Measurements from ENCODE around the gene IL1RAP. TPM values are rescaled to one million over a fixed set of nuclear protein-coding genes. Genes with fewer than 3 reads are reported as not detected.

The IL1RAP gene
- total and polyA plus RNA-seq, 8 donors: 0.76 to 54.8 (median 6.3) TPM; not detected in 2

GRCh38 chr3:190601622-190602021, 87.7 kb downstream of the IL1RAP start:
- H3K36me3 ChIP-seq: peaks cover 0 to 18% (median 15%) of the 10 kb centered on the region in 4 donors
- no peak for DNase-seq
- H3K4me1 ChIP-seq: no peaks in the 10 kb centered on the region
- no peak for TF ChIP-seq EP300 (IDR thresholded peaks at IDR 0.05)
- TF ChIP-seq CTCF (IDR thresholded peaks at IDR 0.05): no peak
- TF ChIP-seq POLR2A (IDR thresholded peaks at IDR 0.05): no peak
- TF ChIP-seq POLR2AphosphoS5 (IDR thresholded peaks at IDR 0.05): no peak
- no peak overlapping the region for H3K27ac ChIP-seq
- 60 to 81% (median 70%) methylated on average over 5 of the region's 5 CpGs for WGBS, 5 donors
- H3K4me3 ChIP-seq: no peak overlapping the region
- no peaks in the 10 kb centered on the region for H3K9me3 ChIP-seq
- no peaks in the 10 kb centered on the region for H3K27me3 ChIP-seq
- intact Hi-C loops (cut with DNase I; ENCODE audit: low total_unique reads): no loop called here

- Histone ChIP-seq H3K4me3 (no peak overlapping the region), H3K27ac (no peak overlapping the region), H3K27me3 (no peaks in the 10 kb centered on the region), H3K36me3 (peaks cover 0 to 18% (median 15%) of the 10 kb centered on the region in 4 donors), H3K9me3 (no peaks in the 10 kb centered on the region), H3K4me1 (no peaks in the 10 kb centered on the region)
- no peak for TF ChIP-seq CTCF (IDR thresholded peaks at IDR 0.05)
- no peak for TF ChIP-seq POLR2A (IDR thresholded peaks at IDR 0.05)
- WGBS, 5 donors: 43 to 52% (median 47%) methylated on average over 4 of the region's 4 CpGs
- no peak for DNase-seq
- intact Hi-C loops (cut with DNase I; ENCODE audit: low total_unique reads): no loop called here
These were observed 91.5 kb downstream of the IL1RAP start for GRCh38 chr3:190605385-190605784.

GRCh38 chr3:190606596-190606995, 92.7 kb downstream of the IL1RAP start:
- no peaks in the 10 kb centered on the region for H3K9me3 ChIP-seq
- peaks cover 0 to 18% (median 15%) of the 10 kb centered on the region in 4 donors for H3K36me3 ChIP-seq
- H3K27me3 ChIP-seq: no peaks in the 10 kb centered on the region
- DNase-seq: no peak
- TF ChIP-seq POLR2A (IDR thresholded peaks at IDR 0.05) (no peak), POLR2AphosphoS5 (IDR thresholded peaks at IDR 0.05) (no peak), CTCF (IDR thresholded peaks at IDR 0.05) (no peak), EP300 (IDR thresholded peaks at IDR 0.05) (no peak)
- no peak overlapping the region for H3K27ac ChIP-seq
- intact Hi-C loops (cut with DNase I; ENCODE audit: low total_unique reads): no loop called here
- no peak overlapping the region for H3K4me3 ChIP-seq
- no peaks in the 10 kb centered on the region for H3K4me1 ChIP-seq
- WGBS, 5 donors: 61 to 86% (median 66%) methylated on average over 3 of the region's 3 CpGs

GRCh38 chr3:190607021-190607420, 93.1 kb downstream of the IL1RAP start:
- H3K27ac ChIP-seq: no peak overlapping the region
- no peak overlapping the region for H3K4me3 ChIP-seq
- no peak for TF ChIP-seq CTCF (IDR thresholded peaks at IDR 0.05)
- TF ChIP-seq POLR2AphosphoS5 (IDR thresholded peaks at IDR 0.05): no peak
- no peak for TF ChIP-seq EP300 (IDR thresholded peaks at IDR 0.05)
- TF ChIP-seq POLR2A (IDR thresholded peaks at IDR 0.05): no peak
- intact Hi-C loops (cut with DNase I; ENCODE audit: low total_unique reads): no loop called here
- WGBS, 5 donors: 78 to 90% (median 84%) methylated on average over 2 of the region's 2 CpGs
- H3K36me3 ChIP-seq: peaks cover 0 to 18% (median 15%) of the 10 kb centered on the region in 4 donors
- DNase-seq: no peak
- H3K9me3 ChIP-seq: no peaks in the 10 kb centered on the region
- H3K4me1 ChIP-seq: no peaks in the 10 kb centered on the region
- H3K27me3 ChIP-seq: no peaks in the 10 kb centered on the region
